HG03103 (cell line): ENCODE data around the gene PPM1F.
"Not testable (repeated sequence)": the region's sequence is repeated elsewhere in the genome, so short reads cannot be mapped to it uniquely, and the experiment has no call there.

Experiments
- ATAC-seq: cut with Tn5 transposase; IDR thresholded peaks from one replicate; pipeline ENCODE4 v1.9.1; 2021; ENCODE audit warnings: low read depth; ENCODE audit not compliant: unreplicated experiment

Gene PPM1F

GRCh38 chr22:21902296-21903087 is 50.2 kb downstream of the PPM1F start:
- ATAC-seq = no peak

GRCh38 chr22:21898354-21898896 is 54.2 kb downstream of the PPM1F start:
- ATAC-seq = no peak

GRCh38 chr22:21896951-21897513 is 55.6 kb downstream of the PPM1F start:
- ATAC-seq = no peak

GRCh38 chr22:21896275-21896674 is 56.4 kb downstream of the PPM1F start:
- not testable (repeated sequence) for ATAC-seq

- ATAC-seq = no peak
These were observed 57.8 kb downstream of the PPM1F start for GRCh38 chr22:21894799-21895198.

- no peak for ATAC-seq
These were observed 63.2 kb downstream of the PPM1F start for GRCh38 chr22:21889251-21889990.

- ATAC-seq = no peak
These were observed 64.8 kb downstream of the PPM1F start for GRCh38 chr22:21887841-21888240.

- ATAC-seq = not testable (repeated sequence)
These were observed 68.7 kb downstream of the PPM1F start for GRCh38 chr22:21883930-21884329.

GRCh38 chr22:21882754-21883333 is 69.8 kb downstream of the PPM1F start:
- ATAC-seq = not testable (repeated sequence)

- ATAC-seq = no peak
These were observed 70.6 kb downstream of the PPM1F start for GRCh38 chr22:21881841-21882753.

GRCh38 chr22:21876486-21877176 is 76.0 kb downstream of the PPM1F start:
- no peak for ATAC-seq

- ATAC-seq = not testable (repeated sequence)
These were observed 77.7 kb downstream of the PPM1F start for GRCh38 chr22:21874953-21875352.

- no peak for ATAC-seq
These were observed 79.0 kb downstream of the PPM1F start for GRCh38 chr22:21873619-21874018.

GRCh38 chr22:21872741-21873140 is 79.9 kb downstream of the PPM1F start:
- not testable (repeated sequence) for ATAC-seq
